ENCODE measurements around the gene CD109. TPM values are rescaled to one million over a fixed set of nuclear protein-coding genes. Genes with fewer than 3 reads are reported as not detected.

The CD109 gene
- total RNA-seq, 2 donors from 2014 or later = 10.4 to 21.5 TPM

DNA sequence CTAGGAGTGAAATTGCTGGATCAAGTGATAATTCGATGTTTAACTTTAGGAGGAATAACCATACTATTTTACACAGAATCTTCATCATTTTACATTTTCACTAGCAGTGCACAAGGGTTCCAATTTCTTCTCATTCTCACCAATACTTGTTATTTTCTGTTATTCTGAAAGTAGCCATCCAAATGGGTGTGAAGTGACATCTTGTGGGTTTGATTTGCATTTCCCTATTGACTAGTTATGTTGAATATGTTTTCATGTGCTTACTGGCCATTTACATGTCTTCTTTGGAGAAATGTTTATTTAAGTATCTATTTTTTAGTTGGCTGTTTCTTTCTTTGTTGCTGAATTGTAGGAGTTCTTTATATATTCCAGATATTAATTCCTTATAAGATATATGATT, 164.3 kb downstream of the CD109 start:
- Mint-ChIP-seq H3K4me3 (no peak overlapping the region), H3K27ac (no peak overlapping the region), H3K4me1 (no peaks in the 10 kb centered on the region), H3K9me3 (no peaks in the 10 kb centered on the region), H3K27me3 (peaks cover 3% of the 10 kb centered on the region), H3K36me3 (ENCODE audit: low read depth) (no peaks in the 10 kb centered on the region)
- no peak for ATAC-seq (replicated peaks)

GRCh38 chr6:73866305-73866704, 170.3 kb downstream of the CD109 start:
- no peak for ATAC-seq (replicated peaks)
- Mint-ChIP-seq H3K4me1 (no peaks in the 10 kb centered on the region), H3K4me3 (no peak overlapping the region), H3K27ac (no peak overlapping the region), H3K36me3 (ENCODE audit: low read depth) (no peaks in the 10 kb centered on the region), H3K9me3 (no peaks in the 10 kb centered on the region), H3K27me3 (peaks cover 3% of the 10 kb centered on the region)

- no peaks in the 10 kb centered on the region for H3K9me3 Mint-ChIP-seq
- H3K4me3 Mint-ChIP-seq = no peak overlapping the region
- no peaks in the 10 kb centered on the region for H3K4me1 Mint-ChIP-seq
- no peaks in the 10 kb centered on the region for H3K27me3 Mint-ChIP-seq
- H3K36me3 Mint-ChIP-seq (ENCODE audit: low read depth) = no peaks in the 10 kb centered on the region
- no peak for ATAC-seq (replicated peaks)
- H3K27ac Mint-ChIP-seq = no peak overlapping the region
Measured at GRCh38 chr6:73867411-73867810, 171.4 kb downstream of the CD109 start.

DNA sequence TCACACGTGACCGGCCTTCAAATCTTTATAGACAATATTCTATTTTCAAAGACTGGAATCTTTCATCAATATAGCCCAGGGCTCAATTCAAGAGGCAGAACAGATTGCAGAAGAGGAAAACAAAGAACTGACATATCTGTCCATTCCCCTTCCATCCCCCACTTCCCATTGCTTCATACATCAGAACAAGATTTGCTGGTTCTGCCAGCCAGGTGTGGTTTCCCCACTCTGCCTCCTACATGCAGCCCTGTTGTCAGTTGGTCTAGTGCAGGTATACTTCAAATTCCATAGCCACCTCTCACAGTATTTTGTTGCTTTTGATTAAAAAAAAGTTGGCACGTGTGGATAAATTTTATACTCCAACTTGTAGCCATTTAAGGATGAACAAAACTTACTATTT, 174.9 kb downstream of the CD109 start:
- Mint-ChIP-seq H3K36me3 (ENCODE audit: low read depth) (no peaks in the 10 kb centered on the region), H3K4me1 (peaks cover 7% of the 10 kb centered on the region), H3K4me3 (no peak overlapping the region), H3K9me3 (peaks cover 3% of the 10 kb centered on the region), H3K27me3 (peaks cover 3% of the 10 kb centered on the region), H3K27ac (no peak overlapping the region)
- ATAC-seq (replicated peaks) = no peak

DNA sequence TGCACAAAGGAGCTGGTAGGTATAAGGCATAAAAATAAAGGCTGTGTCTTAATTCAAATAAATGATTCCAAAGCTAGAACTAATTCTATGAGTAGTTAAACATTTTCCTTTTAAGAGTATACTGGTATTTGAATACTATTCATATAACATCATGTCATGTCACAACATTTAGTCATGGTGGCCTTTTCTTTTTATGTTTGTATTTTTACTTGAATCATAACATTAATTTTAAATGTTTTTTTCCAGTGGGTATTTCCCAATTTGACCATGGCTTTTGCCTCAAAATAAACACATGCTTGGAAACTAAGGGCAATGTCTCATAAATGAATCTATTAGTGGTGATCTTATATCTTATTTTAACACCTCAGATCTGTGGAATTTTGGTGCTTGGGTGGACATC, 177.1 kb downstream of the CD109 start:
- ATAC-seq (replicated peaks) = no peak
- Mint-ChIP-seq H3K36me3 (ENCODE audit: low read depth) (no peaks in the 10 kb centered on the region), H3K9me3 (peaks cover 3% of the 10 kb centered on the region), H3K4me1 (peaks cover 7% of the 10 kb centered on the region), H3K27ac (no peak overlapping the region), H3K4me3 (no peak overlapping the region), H3K27me3 (peaks cover 3% of the 10 kb centered on the region)

Other genes with a start within 250 kb of the CD109 start
- gene CGAS, start 243.9 kb upstream of the CD109 start, total RNA-seq = 10 to 100 TPM; 37.5 to 56.0 TPM
- 10 to 100 TPM; 46.8 to 57.7 TPM for gene MTO1, start 234.5 kb upstream of the CD109 start, total RNA-seq
- gene EEF1A1, start 175.2 kb upstream of the CD109 start, total RNA-seq = over 10,000 TPM in 1 of 2 donors, 1,000 to 10,000 TPM in 1; 9,813 to 18,243 TPM
- 1 to 10 TPM; 4.8 to 6.4 TPM for gene SLC17A5, start 42.2 kb upstream of the CD109 start, total RNA-seq

Measured in activated T-helper 17 cell treated with anti-CD3 and anti-CD28 coated beads, Interleukin-2, amount 50 U/mL, for 72 hours (primary cell).